AML-193 (cell line): ENCODE results near the gene CYP2A6.
"Not testable (repeated sequence)": the region's sequence is repeated elsewhere in the genome, so short reads cannot be mapped to it uniquely, and the experiment has no call there.

Experiments
- DNase-seq, 2 experiments: peaks; one replicate each; lab custom pipeline; 2025; lab: John Stamatoyannopoulos, UW

CYP2A6 gene

GRCh38 chr19:40819479-40820234 lies 30.6 kb downstream of the CYP2A6 start:
- peak; percentile 44 to 53 for DNase-seq

DNA sequence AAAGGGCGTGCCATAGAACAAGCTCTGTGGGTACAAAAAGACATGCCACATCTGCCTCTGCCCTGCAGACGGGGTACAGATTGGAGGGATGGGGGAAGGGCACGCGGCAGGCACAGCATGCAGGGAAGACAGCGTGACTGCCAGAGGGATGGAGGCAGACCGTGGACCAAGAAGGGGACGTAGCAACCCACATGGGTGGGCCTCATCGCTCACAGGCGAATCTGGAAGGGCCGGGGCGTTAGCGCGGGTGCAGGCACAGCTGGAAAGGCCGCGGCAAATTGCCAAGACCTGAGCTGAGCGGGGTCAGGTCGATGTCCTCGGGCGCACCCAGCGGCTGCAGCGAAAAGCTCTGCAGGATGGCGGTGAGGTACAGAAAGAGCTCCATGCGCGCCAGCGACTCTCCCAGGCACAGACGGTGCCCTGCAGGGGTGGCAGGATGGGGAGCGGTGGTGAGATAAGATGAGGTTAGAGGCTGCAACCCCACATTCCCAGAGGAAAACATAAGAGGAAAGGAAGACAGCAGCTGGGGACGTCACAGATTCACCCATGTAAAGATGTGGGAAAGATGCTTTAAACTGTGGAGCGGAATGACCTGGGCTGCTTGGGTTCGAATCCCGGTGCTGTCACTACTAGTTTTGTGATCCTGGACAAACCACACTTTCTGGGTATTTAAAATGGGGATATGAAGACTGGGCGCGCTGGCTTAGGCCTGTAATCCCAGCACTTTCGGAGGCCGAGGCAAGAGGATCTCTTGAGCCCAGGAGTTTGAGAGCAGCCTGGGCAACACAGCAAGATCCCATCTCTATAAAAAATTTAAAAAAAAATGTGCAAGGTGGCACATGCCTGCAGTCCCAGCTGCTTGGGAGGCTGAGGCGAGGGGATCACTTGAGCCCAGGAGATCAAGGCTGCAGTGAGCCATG lies 31.5 kb downstream of the CYP2A6 start:
- not testable (repeated sequence) for DNase-seq

DNA sequence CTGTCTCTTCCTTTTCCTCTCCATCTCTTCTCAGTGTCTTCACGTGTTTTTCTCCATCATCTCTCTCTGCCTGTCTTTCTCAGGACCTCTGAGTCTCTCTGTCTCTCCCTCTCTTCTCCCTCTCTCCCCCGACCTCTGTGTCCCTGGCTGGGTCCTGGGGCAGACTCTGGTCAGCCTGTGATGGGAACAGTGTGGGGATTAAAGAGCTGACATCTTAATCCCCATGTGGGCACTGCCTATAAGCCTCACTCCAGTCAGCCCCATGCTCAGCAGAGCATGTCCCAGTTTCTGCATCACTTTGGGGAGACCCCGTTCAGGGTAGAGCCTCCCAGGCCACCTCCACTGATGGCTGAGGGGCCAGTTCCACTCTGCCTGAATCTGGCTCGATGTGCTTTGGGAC lies 35.0 kb downstream of the CYP2A6 start:
- DNase-seq: no peak

- no peak for DNase-seq
These were observed 37.1 kb downstream of the CYP2A6 start for GRCh38 chr19:40813182-40813581.

GRCh38 chr19:40812571-40812970 lies 37.7 kb downstream of the CYP2A6 start:
- DNase-seq: not testable (repeated sequence)

- DNase-seq: no peak
These were observed 38.5 kb downstream of the CYP2A6 start for GRCh38 chr19:40811478-40812341.

- not testable (repeated sequence) for DNase-seq
These were observed 39.4 kb downstream of the CYP2A6 start for GRCh38 chr19:40810649-40811408.

- no peak for DNase-seq
These were observed 40.1 kb downstream of the CYP2A6 start for GRCh38 chr19:40810160-40810559.

GRCh38 chr19:40809358-40810086 lies 40.7 kb downstream of the CYP2A6 start:
- DNase-seq: no peak

DNA sequence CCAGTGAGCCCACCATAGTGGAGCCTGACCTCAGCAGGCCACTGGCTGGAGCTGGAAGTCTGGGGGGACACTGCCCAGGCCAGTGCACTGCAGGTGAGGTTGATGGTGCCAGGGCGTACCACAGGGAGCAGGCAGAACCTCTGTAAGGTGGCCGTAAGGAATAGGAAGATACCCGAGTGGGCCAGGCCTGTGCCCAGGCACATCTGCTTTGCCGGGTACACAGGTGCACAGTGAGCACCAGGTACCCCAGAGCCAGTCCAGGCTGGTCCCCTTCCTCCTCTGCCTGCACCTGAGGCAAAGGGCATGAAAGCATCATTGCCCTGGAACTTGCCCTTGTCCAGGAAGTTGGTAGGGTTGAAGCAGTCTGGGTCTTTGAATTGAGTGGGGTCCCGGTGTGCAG lies 41.8 kb downstream of the CYP2A6 start:
- DNase-seq: no peak

DNA sequence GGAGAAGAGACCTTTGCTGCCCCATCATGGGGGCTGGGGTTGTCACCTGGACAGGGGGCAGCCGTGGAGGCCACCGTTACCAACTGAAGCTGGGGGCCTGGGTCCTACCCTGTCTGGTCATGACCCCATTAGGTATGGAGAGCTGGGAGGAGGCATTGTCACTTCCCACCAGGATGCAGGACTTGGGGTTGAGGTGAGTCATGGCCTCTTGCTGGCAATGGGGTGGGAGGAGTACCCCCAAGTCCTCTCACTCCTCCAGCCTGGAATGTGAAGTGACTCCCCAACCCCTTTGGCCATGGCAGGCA lies 42.3 kb downstream of the CYP2A6 start:
- no peak for DNase-seq

GRCh38 chr19:40807147-40808020 lies 42.9 kb downstream of the CYP2A6 start:
- no peak for DNase-seq

DNA sequence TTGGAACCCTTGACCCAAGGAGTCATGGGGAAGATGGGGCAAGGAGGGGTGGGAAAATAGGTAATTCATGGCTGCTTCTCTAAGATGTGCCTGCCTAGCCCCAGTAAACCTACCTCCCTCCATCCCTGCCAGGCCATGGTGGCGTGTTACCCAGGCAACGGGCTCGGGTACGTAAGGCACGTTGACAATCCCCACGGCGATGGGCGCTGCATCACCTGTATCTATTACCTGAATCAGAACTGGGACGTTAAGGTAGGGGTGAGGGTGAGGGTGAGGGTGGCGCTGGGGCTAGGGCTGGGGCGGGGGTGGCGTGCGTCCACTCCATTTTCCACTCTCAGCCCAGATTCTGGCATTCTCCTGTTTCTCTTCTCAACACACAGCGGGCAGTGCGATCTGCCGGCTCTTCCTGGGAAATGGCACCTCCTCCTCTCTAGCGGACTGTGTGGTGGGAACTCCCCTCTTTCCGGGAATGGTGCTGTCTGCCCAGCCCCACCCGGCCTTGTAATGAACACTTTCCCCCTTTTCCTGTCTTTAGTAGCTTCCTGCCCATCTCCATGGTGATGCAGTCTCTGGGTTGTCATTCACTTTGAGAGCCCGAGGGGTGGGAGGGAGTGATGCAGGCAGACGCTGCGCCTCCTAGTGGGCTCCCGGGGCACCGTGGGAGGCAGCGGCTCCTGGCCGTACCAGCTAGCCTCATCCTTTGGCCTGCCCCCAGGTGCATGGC lies 43.7 kb downstream of the CYP2A6 start:
- DNase-seq: peak in 1 of 2 experiments; percentile 11

GRCh38 chr19:40805258-40805868 lies 44.9 kb downstream of the CYP2A6 start:
- no peak for DNase-seq

DNA sequence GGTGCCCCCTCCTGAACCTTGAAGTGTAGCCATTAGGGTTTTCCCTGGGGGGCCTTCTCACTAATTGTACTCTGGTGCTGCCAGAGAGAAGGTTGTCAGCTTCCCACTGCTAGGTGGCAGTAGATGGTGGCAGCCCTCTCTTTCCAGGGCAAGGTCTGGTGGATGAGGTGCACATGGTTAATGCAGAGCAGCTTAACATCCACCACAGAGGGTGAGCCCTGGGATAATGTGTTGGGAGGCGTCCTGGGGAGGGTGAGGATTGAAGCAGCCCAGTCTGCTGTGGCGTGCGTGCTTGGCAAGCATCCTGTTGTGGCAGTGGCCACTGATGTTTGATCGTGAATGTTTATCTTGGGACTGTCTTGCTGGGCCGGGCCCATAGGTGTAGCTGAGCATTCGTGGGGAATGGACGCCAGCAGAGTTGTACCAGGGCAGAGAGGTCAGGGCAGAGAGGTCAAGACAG lies 45.4 kb downstream of the CYP2A6 start:
- DNase-seq: no peak

- no peak for DNase-seq
These were observed 46.1 kb downstream of the CYP2A6 start for GRCh38 chr19:40803857-40804782.

- DNase-seq: no peak
These were observed 46.9 kb downstream of the CYP2A6 start for GRCh38 chr19:40803170-40803856.
